Choroid plexus epithelial cell (primary cell): ENCODE measurements around the gene PGF.

ENCODE experiments used
- DNase-seq: peaks from one replicate; pipeline ENCODE4 v3.0.0-alpha.2; 2010; ENCODE audit warnings: low read depth
- H3K4me3 ChIP-seq: 2 replicates; pipeline ENCODE4 v1.5.1; 2011; ENCODE audit warnings: low read depth, mild to moderate bottlenecking, control low read depth, low read length, moderate library complexity
- CTCF ChIP-seq: conservative IDR thresholded peaks from 2 replicates; pipeline ENCODE4 v1.5.1; 2011; ENCODE audit warnings: low read depth, mild to moderate bottlenecking, control low read depth, inconsistent platforms, low read length, moderate library complexity

The PGF gene

GRCh38 chr14:74912801-74913200, 42.6 kb downstream of the PGF start:
- TF ChIP-seq CTCF, result no peak
- DNase-seq, result no peak
- no peak overlapping the region for H3K4me3 ChIP-seq

- no peak overlapping the region for H3K4me3 ChIP-seq
- TF ChIP-seq CTCF, result no peak
- DNase-seq, result no peak
These were observed 43.3 kb downstream of the PGF start for GRCh38 chr14:74912111-74912510.

- TF ChIP-seq CTCF, result no peak
- DNase-seq, result no peak
- H3K4me3 ChIP-seq, result no peak overlapping the region
These were observed 43.7 kb downstream of the PGF start for GRCh38 chr14:74911704-74912103.

- DNase-seq, result no peak
- no peak for TF ChIP-seq CTCF
- no peak overlapping the region for H3K4me3 ChIP-seq
These were observed 44.2 kb downstream of the PGF start for GRCh38 chr14:74911221-74911620.

GRCh38 chr14:74910556-74910955, 44.8 kb downstream of the PGF start:
- TF ChIP-seq CTCF, result no peak
- H3K4me3 ChIP-seq, result no peak overlapping the region
- no peak for DNase-seq

- no peak for TF ChIP-seq CTCF
- H3K4me3 ChIP-seq, result no peak overlapping the region
- DNase-seq, result no peak
These were observed 45.5 kb downstream of the PGF start for GRCh38 chr14:74909911-74910310.

GRCh38 chr14:74909501-74909900, 45.9 kb downstream of the PGF start:
- no peak overlapping the region for H3K4me3 ChIP-seq
- no peak for TF ChIP-seq CTCF

More at GRCh38 chr14:74909501-74909900, 45.9 kb downstream of the PGF start:
- DNase-seq, result no peak
